Measurements from ENCODE around the gene SNRNP40.
"Not testable (repeated sequence)": the region's sequence is repeated elsewhere in the genome, so short reads cannot be mapped to it uniquely, and the experiment has no call there.

The SNRNP40 gene

DNA sequence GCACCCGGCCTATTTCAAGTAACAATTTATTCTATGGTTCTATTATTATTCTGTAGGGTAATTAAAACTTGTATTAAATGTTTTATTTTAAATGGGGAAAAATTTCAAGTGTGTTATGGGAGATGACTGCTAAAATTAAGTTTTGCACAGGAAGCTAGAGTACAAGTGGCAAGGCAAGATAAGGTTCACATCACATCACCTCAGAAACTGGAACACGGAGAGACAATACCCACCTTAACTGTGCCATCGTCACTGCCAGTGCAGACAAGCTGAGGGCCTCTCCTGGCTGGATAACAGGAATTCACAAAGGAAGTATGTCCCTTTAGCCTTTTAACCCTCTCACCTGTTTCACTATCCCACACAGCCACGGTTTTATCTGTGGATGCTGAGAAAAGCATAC lies 7.6 kb downstream of the SNRNP40 start:
- TF ChIP-seq, protein P1, sequence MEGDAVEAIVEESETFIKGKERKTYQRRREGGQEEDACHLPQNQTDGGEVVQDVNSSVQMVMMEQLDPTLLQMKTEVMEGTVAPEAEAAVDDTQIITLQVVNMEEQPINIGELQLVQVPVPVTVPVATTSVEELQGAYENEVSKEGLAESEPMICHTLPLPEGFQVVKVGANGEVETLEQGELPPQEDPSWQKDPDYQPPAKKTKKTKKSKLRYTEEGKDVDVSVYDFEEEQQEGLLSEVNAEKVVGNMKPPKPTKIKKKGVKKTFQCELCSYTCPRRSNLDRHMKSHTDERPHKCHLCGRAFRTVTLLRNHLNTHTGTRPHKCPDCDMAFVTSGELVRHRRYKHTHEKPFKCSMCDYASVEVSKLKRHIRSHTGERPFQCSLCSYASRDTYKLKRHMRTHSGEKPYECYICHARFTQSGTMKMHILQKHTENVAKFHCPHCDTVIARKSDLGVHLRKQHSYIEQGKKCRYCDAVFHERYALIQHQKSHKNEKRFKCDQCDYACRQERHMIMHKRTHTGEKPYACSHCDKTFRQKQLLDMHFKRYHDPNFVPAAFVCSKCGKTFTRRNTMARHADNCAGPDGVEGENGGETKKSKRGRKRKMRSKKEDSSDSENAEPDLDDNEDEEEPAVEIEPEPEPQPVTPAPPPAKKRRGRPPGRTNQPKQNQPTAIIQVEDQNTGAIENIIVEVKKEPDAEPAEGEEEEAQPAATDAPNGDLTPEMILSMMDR (IDR thresholded peaks at IDR 0.05; ENCODE audit: low read depth, low read length, missing control alignments): no peak
- H3K4me3 ChIP-seq (ENCODE audit: low read depth, low read length): no peak overlapping the region
- DNase-seq (ENCODE audit: low read depth): no peak

DNA sequence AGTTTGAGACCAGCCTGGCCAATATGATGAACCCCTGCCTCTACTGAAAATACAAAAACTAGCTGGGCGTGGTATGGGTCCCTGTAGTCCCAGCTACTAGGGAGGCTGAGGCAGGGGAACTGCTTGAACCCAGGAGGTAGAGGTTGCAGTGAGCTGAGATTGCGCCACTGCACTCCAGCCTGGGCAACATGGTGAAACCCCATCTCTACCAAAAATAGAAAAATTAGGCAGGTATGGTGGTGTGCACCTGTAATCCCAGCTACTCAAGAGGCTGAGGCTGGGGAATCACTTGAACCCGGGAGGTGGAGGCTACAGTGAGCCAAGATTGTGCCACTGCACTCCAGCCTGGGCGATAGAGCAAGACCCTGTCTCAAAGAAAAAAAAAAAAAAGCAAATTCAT lies 8.8 kb downstream of the SNRNP40 start:
- DNase-seq (ENCODE audit: low read depth): not testable (repeated sequence)

DNA sequence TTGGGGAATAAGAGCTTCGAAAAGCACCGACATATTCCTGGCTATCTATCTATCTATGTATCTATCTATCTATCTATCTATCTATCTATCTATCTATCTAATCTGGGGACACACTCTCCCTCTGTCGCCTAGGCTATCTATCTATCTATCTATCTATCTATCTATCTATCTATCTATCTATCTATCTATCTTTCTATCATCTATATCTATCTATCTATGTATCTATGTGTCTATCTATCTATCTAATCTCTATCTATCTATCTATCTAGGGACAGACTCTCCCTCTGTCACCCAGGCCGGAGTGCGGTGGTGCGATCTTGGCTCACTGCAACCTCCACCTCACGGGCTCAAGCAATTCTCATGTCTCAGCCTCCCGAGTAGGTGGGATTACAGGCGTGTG lies 14.2 kb downstream of the SNRNP40 start:
- not testable (repeated sequence) for H3K4me3 ChIP-seq (ENCODE audit: low read depth, low read length); DNase-seq (ENCODE audit: low read depth)

More for the DNA sequence above, 8.8 kb downstream of the SNRNP40 start:
- H3K4me3 ChIP-seq (ENCODE audit: low read depth, low read length): not testable (repeated sequence)

DNA sequence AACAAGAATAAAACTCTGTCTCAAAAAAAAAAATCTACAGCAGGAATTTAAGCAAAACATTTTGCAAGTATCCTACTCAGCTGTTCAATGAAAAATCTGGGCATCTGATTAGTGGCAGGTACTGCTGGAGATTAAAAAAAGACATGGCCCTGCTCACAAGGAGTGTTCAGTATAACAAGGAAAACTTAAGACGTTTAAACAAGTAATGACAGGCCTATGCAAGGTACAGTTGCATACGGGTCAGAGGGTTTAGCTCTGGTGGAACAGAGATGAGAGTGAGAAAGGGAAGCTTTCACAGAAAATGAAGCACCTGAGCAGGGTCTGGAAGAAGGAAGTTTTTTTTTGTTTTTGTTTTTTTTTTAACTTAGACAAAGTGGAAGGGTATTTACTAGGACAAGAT lies 23.0 kb downstream of the SNRNP40 start:
- H3K4me3 ChIP-seq (ENCODE audit: low read depth, low read length): no peak overlapping the region
- no peak for DNase-seq (ENCODE audit: low read depth)
- TF ChIP-seq, protein P1 (IDR thresholded peaks at IDR 0.05; ENCODE audit: low read depth, low read length, missing control alignments): no peak

DNA sequence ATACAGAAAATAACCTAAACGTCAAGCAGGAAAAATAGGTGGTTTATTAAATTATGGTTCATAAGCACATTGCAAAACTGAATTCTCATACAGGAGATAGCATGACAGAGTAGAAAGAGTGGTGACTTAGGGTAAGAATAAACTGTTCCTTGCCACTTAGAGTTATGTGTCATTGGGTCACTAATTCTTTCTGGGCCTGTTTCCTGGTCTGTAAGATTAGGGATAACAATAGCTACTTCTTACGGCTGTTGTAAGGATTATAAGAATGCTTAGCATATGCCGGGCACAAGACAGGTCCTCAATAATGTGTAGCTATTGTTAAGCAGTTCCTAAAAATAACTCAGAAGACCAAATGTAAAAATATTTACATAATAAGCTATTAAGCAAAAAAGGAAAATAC lies 24.2 kb downstream of the SNRNP40 start:
- DNase-seq (ENCODE audit: low read depth): no peak
- TF ChIP-seq, protein P1 (IDR thresholded peaks at IDR 0.05; ENCODE audit: low read depth, low read length, missing control alignments): no peak
- H3K4me3 ChIP-seq (ENCODE audit: low read depth, low read length): no peak overlapping the region

DNA sequence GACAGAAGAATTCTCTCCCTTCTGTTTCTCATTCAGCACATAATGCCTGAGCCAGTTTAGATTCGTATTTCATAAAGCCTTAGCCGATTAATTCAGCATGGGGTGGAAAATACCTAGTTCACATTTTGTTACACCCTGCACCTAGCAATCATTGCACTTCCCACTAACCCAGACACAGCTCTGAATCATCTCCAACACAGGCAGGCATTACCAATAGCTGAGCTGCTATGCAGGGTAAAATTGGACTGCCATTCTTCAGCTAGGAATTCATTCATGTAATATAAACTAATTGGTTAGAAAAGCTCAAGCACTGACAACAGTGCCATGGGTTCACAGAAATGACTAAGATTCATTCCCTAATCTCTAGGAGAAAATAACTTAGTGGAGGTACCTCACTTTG lies 30.0 kb downstream of the SNRNP40 start:
- no peak overlapping the region for H3K4me3 ChIP-seq (ENCODE audit: low read depth, low read length)
- TF ChIP-seq, protein P1 (IDR thresholded peaks at IDR 0.05; ENCODE audit: low read depth, low read length, missing control alignments): no peak
- no peak for DNase-seq (ENCODE audit: low read depth)

DNA sequence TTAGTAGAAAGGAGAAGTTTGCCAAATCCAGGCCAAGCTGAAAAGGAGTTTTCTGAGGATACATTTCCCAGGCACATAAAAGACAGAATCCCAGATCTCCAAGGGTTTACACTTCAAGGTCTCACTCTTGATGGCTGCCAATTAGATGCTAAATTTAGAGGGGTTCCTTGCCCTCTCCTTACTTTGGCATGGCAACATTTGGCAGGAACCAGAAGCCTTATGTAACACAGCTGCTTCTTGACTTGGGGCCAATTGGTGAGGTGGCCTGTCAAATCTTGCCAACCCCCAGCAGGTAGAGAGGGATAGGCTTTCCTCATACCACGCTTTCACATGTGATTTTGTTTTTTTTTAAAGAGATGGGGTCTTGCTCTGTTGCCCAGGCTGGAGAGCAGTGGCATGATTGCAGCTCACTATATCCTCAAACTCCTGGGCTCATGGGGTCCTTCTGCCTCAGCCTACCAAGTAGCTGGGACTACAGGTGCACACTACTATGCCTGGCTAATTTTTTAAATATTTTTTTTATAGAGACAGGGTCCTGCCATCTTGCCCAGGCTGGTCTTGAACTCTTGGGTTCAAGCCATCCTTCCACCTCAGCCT lies 31.7 kb downstream of the SNRNP40 start:
- no peak overlapping the region for H3K4me3 ChIP-seq (ENCODE audit: low read depth, low read length)
- TF ChIP-seq, protein P1 (IDR thresholded peaks at IDR 0.05; ENCODE audit: low read depth, low read length, missing control alignments): no peak
- DNase-seq (ENCODE audit: low read depth): no peak

DNA sequence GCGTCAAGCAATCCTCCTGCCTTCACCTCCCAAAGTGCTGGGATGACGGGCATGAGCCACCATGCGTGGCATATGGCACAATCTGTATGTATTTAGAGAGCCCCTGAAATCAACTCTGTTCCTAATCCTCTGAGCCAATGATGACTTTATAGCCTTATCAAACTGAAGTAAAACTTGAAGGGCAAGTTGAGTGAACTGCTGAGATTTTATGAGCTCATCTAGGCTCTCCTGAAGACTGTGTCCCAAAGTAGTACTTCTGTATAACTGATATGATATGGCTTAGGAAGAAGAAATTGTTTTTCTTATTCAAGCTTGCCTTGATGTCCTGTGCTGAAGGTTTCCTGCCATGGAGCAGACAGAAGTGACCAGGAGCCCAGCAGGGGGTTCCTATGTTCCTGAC lies 33.2 kb downstream of the SNRNP40 start:
- DNase-seq (ENCODE audit: low read depth): no peak
- H3K4me3 ChIP-seq (ENCODE audit: low read depth, low read length): no peak overlapping the region
- TF ChIP-seq, protein P1 (IDR thresholded peaks at IDR 0.05; ENCODE audit: low read depth, low read length, missing control alignments): no peak

DNA sequence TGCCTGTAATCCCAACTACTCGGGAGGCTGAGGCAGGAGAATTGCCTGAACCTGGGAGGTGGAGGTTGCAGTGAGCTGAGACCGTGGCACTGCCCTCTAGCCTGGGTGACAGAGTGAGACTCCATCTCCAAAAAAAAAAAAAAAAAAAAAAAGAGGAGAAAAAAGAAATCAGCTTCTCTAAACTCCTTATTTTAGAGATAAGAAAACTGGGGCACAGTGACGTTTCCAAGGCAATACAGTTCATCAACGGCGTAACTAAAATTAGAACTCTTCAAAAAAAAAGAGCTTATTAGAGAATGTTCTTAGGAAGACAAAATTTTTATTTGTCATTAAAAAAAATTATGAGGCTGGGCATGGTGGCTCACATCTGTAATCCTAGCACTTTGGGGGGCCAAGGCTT lies 34.2 kb downstream of the SNRNP40 start:
- not testable (repeated sequence) for H3K4me3 ChIP-seq (ENCODE audit: low read depth, low read length); DNase-seq (ENCODE audit: low read depth)

All from GM12864 (cell line).